Adipose tissue (tissue), 3 donors: ENCODE data around the gene LUC7L3. TPM values are rescaled to one million over a fixed set of nuclear protein-coding genes. Genes with fewer than 3 reads are reported as not detected.

ENCODE experiments used
- H3K27ac ChIP-seq: one replicate; pipeline ENCODE4 v1.5.1; 2013; ENCODE audit warnings: low read depth, low read length
- WGBS, 3 donors: extraction: QIAGEN DNeasy Blood & Tissue Kit; methylation state at CpG; one replicate each; pipeline ENCODE4 v1.1.7; 2013; 5-methylcytosine and 5-hydroxymethylcytosine counted together
- polyA plus RNA-seq, 3 donors: library from polyadenylated mRNA; stranded (reverse); fragments of 200-250 nt; gene quantifications; one replicate each; pipeline ENCODE4 v1.2.3, GENCODE V29; 2013
- donor health status: healthy with polysubstance abuse.
- donor health status: Bipolar disorder and iron deficiency.
- donor health status: healthy.

LUC7L3 gene
- polyA plus RNA-seq, 3 donors, result 40.0 to 64.0 (median 44.7) TPM

- no peak overlapping the region for H3K27ac ChIP-seq
- WGBS, 3 donors, result 56 to 92% (median 83%) methylated on average over 15 of the region's 15 CpGs
Measured at GRCh38 chr17:50684612-50685333, 34.6 kb upstream of the LUC7L3 start.

GRCh38 chr17:50685334-50685665, 34.1 kb upstream of the LUC7L3 start:
- no peak overlapping the region for H3K27ac ChIP-seq
- 78 to 98% (median 91%) methylated on average over 1 of the region's 1 CpG for WGBS, 3 donors

- no peak overlapping the region for H3K27ac ChIP-seq
- WGBS, 3 donors, result 83 to 87% (median 84%) methylated on average over 17 of the region's 17 CpGs
Measured at GRCh38 chr17:50685691-50686493, 33.5 kb upstream of the LUC7L3 start.

- WGBS, 3 donors, result 33 to 59% (median 56%) methylated on average over 14 of the region's 14 CpGs
- no peak overlapping the region for H3K27ac ChIP-seq
Measured at GRCh38 chr17:50686494-50687199, 32.8 kb upstream of the LUC7L3 start.

GRCh38 chr17:50687200-50688066, 32.0 kb upstream of the LUC7L3 start:
- H3K27ac ChIP-seq, result no peak overlapping the region
- 76 to 87% (median 77%) methylated on average over 16 of the region's 16 CpGs for WGBS, 3 donors

- no peak overlapping the region for H3K27ac ChIP-seq
- 95 to 100% (median 98%) methylated on average over 3 of the region's 3 CpGs for WGBS, 3 donors
Measured at GRCh38 chr17:50688245-50688644, 31.2 kb upstream of the LUC7L3 start.

- 51 to 59% (median 53%) methylated on average over 4 of the region's 4 CpGs for WGBS, 3 donors
- H3K27ac ChIP-seq, result no peak overlapping the region
Measured at GRCh38 chr17:50689251-50689650, 30.2 kb upstream of the LUC7L3 start.

GRCh38 chr17:50689956-50690886, 29.2 kb upstream of the LUC7L3 start:
- H3K27ac ChIP-seq, result no peak overlapping the region
- WGBS, 3 donors, result 51 to 84% (median 79%) methylated on average over 18 to 19 of the region's 19 CpGs

- WGBS, 3 donors, result 33 to 72% (median 61%) methylated on average over 9 of the region's 9 CpGs
- H3K27ac ChIP-seq, result no peak overlapping the region
Measured at GRCh38 chr17:50690887-50691549, 28.4 kb upstream of the LUC7L3 start.

- H3K27ac ChIP-seq, result no peak overlapping the region
- WGBS, 3 donors, result 21 to 78% (median 61%) methylated on average over 6 of the region's 6 CpGs
Measured at GRCh38 chr17:50691550-50692447, 27.6 kb upstream of the LUC7L3 start.

GRCh38 chr17:50692448-50693035, 26.9 kb upstream of the LUC7L3 start:
- H3K27ac ChIP-seq, result no peak overlapping the region
- 29 to 89% (median 81%) methylated on average over 6 of the region's 6 CpGs for WGBS, 3 donors

GRCh38 chr17:50693036-50693682, 26.2 kb upstream of the LUC7L3 start:
- 32 to 95% (median 82%) methylated on average over 5 of the region's 5 CpGs for WGBS, 3 donors
- no peak overlapping the region for H3K27ac ChIP-seq

GRCh38 chr17:50696365-50696879, 23.0 kb upstream of the LUC7L3 start:
- no peak overlapping the region for H3K27ac ChIP-seq
- 82 to 93% (median 83%) methylated on average over 3 of the region's 3 CpGs for WGBS, 3 donors

GRCh38 chr17:50697062-50697461, 22.3 kb upstream of the LUC7L3 start:
- WGBS, 3 donors, result 53 to 90% (median 78%) methylated on average over 3 of the region's 3 CpGs
- H3K27ac ChIP-seq, result no peak overlapping the region
